NCI-H69 (cell line): ENCODE results near the gene EMC6.

ENCODE experiments used
- DNase-seq: peaks from one replicate; lab custom pipeline; 2025; lab: John Stamatoyannopoulos, UW

EMC6 gene

GRCh38 chr17:3656353-3656752 is 12.3 kb upstream of the EMC6 start:
- no peak for DNase-seq

- DNase-seq, result no peak
These were observed 11.6 kb upstream of the EMC6 start for GRCh38 chr17:3656755-3657587.

- no peak for DNase-seq
These were observed 11.1 kb upstream of the EMC6 start for GRCh38 chr17:3657588-3657869.

- no peak for DNase-seq
These were observed 10.5 kb upstream of the EMC6 start for GRCh38 chr17:3657874-3658783.

DNA sequence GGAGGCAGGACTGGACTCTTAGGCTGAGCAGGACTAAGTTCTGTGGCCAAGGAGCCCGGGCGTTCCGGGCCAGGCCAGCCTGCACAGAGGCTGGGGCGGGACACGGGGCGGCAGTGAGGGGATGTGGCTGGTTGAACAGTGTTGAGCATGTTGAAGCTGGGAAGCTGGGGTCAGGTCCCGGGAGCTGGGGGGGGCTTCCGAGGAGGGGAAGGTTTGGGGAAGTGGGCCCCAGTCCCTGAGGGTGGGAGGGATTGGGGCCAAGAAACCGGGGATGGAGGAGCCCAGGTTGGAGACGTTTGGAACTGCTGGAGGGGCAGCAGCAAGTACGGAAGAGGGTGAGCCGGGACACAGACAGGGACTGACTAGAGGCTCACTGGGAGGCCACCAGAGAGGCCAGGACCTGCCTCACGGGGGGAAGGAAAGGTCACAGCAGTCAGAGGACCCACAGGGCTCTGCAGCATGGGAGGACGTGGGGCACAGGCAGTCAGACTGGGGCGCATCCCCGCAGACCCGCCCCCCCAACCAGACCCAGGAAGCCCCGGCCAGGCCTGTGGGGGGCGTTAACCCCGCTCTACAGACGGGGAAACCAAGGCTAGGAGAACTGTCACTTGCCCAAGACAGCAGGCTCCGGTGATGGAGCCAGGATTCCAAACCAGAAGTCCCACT is 9.7 kb upstream of the EMC6 start:
- DNase-seq, result no peak

- no peak for DNase-seq
These were observed 9.0 kb upstream of the EMC6 start for GRCh38 chr17:3659541-3660111.

GRCh38 chr17:3660311-3660891 is 8.2 kb upstream of the EMC6 start:
- no peak for DNase-seq

GRCh38 chr17:3663102-3664011 is 5.3 kb upstream of the EMC6 start:
- no peak for DNase-seq

- no peak for DNase-seq
These were observed 2.8 kb upstream of the EMC6 start for GRCh38 chr17:3665834-3666233.

DNA sequence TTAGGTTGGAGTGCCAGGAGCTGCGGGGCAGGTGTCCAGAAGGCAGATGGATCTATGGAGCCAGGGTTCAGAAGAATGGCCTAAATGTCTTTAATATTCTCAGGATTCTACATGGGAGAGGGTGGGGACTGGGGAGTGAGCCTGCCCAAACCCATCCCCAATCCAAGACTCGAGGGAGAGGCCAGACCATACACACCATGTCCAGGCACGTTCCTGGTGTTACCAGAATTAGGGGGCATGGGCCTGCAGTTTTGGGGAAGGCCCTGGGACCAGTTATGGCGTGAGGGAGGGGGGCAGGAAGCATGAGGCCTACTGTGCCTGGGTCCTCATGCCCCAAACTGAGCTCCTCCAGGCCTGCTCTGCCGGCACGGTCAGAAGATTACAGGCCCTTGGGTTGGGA is 2.1 kb upstream of the EMC6 start:
- DNase-seq, result no peak

- peak; percentile 69 for DNase-seq
These were observed 990 bp upstream of the EMC6 start for GRCh38 chr17:3667366-3668278.

DNA sequence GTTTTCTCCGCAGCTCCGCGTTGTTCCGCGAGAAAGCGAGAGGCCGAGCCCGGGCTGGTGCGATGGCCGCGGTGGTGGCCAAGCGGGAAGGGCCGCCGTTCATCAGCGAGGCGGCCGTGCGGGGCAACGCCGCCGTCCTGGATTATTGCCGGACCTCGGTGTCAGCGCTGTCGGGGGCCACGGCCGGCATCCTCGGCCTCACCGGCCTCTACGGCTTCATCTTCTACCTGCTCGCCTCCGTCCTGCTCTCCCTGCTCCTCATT is 404 bp downstream of the EMC6 start:
- DNase-seq, result no peak

- DNase-seq, result no peak
These were observed 936 bp downstream of the EMC6 start for GRCh38 chr17:3669548-3669947.

DNA sequence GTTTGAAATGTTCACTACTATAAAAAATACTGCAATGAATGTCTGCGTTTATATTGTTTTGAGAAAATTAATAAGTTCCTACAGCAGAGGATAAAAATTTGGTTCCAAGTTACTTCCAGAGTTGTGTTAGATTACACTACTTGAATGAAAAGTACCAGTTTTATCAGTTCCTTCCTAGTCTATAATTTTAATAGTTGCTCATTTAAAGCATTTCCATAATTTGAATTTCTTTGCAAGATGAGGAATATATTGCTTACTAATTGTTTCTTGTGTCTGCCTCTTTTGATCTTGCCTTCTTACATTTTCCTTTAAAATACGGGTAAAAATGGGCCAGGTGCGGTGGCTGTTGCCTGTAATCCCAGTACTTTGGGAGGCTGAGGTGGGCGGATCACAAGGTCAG is 4.0 kb downstream of the EMC6 start:
- no peak for DNase-seq

- no peak for DNase-seq
These were observed 7.3 kb downstream of the EMC6 start for GRCh38 chr17:3675886-3676285.

- no peak for DNase-seq
These were observed 9.6 kb downstream of the EMC6 start for GRCh38 chr17:3678095-3678820.

DNA sequence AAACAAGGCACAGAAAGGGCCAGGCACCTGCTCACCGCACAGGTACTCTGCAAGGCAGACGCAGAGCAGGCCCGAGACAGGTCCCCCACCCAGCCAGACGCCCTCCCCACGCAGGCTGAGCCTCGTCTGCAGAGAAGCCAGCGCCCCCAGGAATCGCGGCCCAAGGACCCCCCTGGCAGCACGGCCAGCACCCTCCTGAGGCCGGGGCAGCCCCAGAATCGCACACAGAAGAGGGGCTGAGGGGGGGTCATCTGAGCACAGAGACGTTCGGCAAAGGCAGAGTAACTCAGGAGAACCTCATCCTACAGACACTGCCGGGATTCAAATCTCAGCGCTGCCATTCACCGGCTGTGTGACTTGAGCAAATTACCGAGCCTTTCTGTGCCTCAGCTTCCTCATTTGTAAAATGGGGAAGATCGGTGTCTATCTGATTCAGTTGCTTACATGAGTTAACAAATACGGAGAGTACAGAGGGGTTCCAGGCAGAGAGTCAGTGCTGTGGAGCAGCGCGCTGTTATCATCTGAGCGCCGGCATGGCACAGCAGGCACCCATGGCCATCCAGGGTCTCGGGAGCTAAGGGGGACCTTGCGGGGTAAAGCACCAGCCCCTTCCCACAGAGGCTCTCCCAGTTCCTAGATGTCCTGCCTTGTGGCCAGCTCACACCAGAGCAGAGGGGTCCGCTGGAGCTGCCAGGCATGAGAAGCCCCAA is 10.4 kb downstream of the EMC6 start:
- DNase-seq, result no peak

DNA sequence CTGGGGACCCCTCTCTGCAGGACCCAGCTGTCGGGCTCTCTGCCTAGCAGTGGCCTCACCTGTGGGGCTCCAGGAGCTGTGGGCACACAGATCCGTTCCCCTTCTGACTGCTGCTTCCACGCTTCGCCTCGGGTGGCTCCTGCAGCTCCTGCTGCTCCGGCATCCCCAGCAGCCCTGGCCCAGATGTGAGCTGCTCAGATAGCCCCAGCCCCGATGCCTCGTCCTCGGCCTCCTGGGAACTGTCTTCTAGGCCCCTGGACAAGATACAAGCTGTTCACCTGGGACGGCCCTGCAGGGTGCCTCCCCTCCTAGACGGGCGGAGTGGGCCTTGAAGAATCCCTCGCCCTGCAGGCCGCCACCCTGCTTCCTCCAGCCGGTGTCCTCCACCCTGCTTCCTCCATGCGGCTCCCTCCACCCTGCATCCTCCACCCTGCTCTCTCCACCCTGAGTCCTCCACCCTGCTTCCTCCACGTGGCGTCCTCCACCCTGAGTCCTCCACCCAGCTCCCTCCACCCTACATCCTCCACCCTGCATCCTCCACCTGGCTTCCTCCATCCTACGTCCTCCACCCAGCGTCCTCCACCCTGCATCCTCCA is 11.0 kb downstream of the EMC6 start:
- DNase-seq, result no peak

GRCh38 chr17:3681057-3681456 is 12.4 kb downstream of the EMC6 start:
- no peak for DNase-seq
